Stimulated activated CD4-positive, alpha-beta T cell treated with anti-CD3 and anti-CD28 coated beads, TNF-alpha, amount 100 ng/mL, for 4 hours (primary cell): ENCODE results near the gene HEATR1.
"Not testable (repeated sequence)": the region's sequence is repeated elsewhere in the genome, so short reads cannot be mapped to it uniquely, and the experiment has no call there.

Source experiments
- DNase-seq, 3 experiments: peaks; one replicate each; pipeline ENCODE4 v3.0.0-alpha.2; 2020; ENCODE audit warnings: low read depth in 3 of 3

HEATR1 gene

DNA sequence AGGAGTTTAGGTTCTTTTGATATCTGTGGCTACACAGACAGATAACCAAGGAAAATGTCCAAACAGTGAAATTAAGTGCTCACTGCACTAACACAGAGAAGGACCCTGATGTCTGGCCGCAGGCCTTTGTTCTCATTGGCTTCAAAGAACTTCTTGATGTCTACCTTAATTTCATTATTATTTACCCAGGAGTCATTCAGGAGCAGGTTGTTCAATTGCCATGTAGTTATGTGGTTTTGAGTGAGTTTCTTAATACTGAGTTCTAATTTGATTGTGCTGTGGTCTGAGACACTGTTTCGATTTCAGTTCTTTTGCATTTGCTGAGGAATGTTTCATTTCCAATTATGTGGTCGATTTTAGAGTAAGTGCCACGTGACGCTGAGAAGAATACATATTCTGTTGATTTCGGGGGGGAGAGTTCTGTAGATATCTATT is 95.7 kb downstream of the HEATR1 start:
- no peak for DNase-seq

GRCh38 chr1:236507022-236507700 is 97.2 kb downstream of the HEATR1 start:
- no peak for DNase-seq

DNA sequence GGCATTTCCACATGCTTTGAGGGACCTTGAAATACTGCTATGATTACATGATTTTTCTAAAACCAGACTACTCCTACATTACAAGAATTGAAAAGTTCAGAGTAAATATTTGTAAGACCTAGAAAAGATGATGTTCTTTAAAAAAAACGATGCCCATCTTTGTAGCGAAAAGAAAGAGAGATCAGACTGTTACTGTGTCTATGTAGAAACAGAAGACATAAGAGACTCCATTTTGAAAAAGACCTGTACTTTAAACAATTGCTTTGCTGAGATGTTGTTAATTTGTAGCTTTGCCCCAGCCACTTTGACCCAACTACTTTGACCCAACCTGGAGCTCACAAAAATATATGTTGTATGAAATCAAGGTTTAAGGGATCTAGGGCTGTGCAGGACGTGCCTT is 100.0 kb downstream of the HEATR1 start:
- DNase-seq, result not testable (repeated sequence)

GRCh38 chr1:236502972-236503639 is 101.2 kb downstream of the HEATR1 start:
- no peak for DNase-seq

DNA sequence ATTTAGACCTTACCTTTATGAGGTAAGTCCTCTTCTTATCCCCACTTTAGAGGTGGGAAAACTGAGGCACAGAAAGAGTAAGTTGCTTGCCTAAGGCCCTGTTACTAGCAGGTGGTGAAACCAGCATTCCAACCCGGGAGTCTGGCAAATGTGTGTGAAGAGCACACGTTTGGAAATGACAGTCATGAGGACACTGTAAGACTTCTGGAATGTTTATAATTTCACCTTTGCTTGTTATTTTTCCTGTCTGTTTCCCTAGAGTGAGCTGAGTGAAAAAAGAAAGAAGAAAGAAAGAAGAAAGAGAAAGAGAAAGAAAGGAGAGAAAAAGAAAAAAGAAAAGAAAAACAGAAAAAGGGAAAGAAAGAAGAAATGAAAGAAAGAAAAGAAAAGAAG is 101.7 kb downstream of the HEATR1 start:
- DNase-seq, result no peak

GRCh38 chr1:236501093-236501492 is 103.2 kb downstream of the HEATR1 start:
- no peak for DNase-seq
